HG03159 (cell line): ENCODE results near the gene KRT8.

Experiments used
- ATAC-seq: cut with Tn5 transposase; IDR thresholded peaks from one replicate; pipeline ENCODE4 v1.9.1; 2021; ENCODE audit warnings: mild to moderate bottlenecking, moderate library complexity; ENCODE audit not compliant: unreplicated experiment

The KRT8 gene

DNA sequence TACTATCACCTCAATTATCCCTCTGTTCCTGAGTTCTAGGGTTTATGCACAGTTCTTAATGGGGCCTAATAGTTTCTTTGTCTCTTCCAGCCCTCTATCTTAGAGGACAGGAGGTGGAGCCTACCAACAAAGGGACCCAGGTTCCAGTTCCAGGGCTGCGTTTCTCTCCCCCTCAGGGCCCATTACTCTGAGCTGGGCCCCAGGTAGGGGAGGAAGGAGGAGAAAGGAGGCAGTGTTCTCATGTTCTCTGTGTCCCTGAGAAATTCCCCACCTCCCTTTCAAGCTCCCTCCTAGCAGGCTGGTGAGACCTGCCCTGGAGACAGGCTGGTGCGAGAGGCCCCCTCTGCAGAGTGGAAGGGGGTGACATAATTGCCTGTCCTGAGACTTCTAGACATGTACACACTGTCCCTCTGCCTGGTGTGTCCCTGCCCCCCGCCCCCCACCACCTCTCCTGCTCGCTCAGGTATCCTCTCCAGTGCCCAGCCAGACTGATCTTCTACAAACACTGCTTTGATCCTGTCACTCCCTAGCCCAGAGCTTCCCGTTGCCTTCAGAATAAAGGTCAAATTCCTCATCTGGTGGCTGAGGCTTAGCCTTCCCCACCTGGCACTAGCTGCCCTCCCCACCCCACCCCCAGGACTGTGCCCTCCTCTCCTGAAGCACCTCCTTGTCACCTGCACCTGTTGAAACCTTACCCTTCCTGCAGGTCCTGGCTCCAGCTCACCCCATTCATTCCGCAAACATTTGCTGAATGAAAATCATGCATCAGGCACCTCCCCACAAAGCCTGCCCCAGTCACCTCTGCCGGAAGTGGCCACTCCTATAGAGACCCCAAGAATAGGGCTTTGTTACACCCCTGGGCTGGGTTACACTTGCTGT lies 21.1 kb upstream of the KRT8 start:
- no peak for ATAC-seq

DNA sequence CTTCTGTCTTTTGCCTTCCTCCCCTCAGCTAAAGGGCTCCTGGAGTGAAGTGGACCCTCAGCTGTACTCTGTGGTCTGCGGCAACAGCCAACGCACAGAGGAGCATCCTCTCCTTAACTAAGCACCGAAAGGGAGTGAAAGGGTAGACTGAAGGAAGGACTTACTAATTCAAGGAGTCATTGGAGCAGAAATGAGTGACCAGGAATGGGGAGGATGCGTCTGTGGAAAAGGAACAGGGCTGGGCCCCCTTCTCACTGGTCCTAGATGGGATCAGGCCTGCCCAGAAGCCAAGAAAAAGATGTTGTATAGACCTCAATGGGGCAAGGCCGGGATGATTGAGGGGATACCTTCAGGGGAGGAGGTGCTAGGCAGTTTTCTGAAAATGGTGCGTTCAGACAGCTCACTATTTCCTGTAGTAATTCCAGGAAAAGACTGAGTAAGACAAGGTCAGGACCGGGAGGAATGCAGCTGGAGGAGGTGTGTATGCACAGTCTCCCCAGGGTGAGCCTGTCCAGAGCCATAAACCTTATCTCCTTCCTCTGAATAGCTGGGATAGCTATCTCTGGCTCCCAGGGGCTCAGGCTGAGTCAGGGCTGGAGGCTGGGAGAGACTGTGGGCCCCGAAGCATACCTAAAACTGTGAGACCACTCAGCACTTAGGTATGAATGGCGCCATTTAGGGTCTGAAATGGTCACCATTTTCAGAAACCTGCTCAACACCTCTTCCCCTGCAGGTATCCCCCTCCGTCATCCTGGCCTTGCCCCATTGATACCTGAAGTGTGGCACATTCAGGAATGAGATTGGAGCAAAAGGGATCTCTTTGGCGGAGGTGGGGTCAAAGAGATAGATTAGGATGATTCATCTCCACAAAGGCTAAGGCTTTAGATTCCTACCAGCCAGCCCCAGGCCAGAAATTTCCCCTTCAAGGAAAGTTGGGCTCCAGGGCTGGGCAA lies 20.2 kb upstream of the KRT8 start:
- ATAC-seq: no peak

- no peak for ATAC-seq
These were observed 16.8 kb upstream of the KRT8 start for GRCh38 chr12:52921488-52922165.

DNA sequence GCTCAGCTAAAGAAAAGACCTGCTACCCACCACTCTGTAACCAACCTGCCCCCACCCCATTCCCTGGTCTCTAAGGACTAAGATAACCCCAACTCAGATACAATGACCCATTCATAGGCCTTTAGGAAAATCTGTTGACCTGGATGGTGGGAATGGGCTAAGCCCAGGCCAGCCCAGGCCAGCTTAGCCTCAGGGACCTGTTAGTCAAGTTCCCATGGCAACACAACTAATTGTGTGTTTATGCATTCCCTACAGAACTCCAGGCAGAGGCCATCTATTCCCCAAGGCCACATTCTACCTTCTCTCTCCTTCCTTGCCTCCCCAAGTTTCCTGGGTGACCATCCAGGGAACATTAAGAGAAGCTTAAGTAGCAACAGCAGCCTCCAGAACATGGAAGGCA lies 16.1 kb upstream of the KRT8 start:
- no peak for ATAC-seq

DNA sequence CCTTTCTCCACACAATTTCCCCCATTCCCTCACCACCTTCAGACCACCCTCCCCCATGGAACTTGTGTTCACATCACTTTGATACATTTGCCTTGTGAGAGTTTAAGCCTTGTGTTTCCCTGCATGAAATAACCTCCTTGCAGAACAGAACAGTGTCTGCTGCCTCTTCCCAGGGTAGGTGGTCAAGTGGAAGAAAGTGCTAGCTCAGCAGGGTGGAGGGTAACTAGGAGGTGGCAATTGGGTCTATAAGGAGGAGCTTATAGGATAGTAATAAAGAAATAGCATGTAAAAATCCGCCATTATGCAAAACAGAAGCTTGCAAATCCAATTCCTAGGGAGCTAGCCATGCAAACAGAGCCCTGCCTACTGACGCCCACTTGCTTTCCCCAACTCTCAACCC lies 13.9 kb upstream of the KRT8 start:
- no peak for ATAC-seq

DNA sequence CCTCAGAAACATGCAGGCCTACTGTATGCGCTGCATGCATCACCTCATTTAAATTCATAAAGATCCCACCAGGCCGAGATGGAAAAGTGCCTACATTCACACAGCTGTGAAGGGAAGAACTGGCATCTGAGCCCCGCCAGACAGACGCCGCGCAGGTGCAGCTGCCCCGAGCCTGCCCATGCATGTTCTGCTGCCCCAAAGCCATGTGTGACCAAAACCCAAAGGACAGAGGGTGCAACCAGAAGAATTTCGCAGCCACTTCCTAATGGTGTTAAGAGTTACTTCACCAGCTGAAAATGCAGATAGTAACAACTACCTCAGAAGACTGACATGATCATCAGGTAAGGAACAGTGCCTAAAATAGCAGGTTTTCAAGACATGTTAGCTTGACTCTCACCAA lies 13.5 kb upstream of the KRT8 start:
- no peak for ATAC-seq

GRCh38 chr12:52917800-52918199 lies 12.9 kb upstream of the KRT8 start:
- ATAC-seq: no peak

DNA sequence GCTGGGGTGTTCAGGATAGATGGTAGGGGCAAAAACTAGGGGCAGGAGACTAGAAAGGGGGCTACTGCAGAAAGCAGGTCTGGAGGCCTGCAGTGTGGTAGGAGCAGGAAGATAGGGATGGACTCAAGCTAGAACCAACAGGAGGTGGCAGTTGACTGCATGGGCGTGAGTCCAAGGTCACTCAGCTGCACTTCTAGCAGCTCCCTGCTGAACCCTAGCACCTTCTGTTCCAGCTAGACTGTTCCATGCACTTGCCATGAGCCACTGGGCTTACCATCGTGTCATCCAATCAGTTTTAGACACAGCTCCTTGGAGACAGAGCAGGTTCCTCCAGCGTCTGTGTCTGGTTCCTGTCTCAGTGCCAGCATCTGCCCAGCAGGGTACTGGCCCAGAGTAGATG lies 11.3 kb upstream of the KRT8 start:
- no peak for ATAC-seq

DNA sequence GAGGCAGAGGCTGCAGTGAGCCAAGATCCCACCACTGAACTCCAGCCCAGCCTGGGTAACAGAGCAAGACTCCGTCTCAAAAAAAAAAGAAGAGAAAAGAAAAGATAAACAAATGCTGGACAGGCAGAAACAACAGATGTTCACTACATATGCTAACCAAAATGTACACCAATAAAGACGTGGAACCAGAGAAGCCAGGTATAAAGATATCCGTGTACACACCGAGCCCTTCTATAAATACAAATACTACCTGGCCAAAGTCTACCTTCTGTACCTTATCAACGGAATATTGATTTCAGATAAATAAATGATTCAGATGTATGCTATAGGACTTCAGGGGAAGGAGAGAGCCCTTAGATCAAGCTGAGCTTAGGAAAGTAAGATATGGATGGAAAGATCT lies 10.8 kb upstream of the KRT8 start:
- no peak for ATAC-seq

- no peak for ATAC-seq
These were observed 9.8 kb upstream of the KRT8 start for GRCh38 chr12:52914576-52915121.

DNA sequence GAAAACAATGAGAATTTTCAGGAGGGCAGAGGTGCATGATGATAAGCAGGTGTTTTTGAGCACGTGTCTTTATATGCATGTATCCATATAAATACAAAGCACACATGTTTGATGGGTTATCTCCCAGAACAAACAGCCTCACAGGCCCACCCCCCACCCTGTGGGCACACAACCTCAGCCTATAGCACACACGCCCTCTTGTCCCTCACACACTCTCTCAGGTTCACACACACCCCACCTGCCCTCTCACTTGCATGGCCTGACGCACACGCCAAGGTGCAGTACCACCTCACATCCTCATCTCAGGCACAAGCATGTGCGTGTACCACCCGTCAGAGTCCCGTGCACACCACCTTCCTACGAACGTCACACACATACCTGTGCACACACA lies 8.6 kb upstream of the KRT8 start:
- ATAC-seq: no peak

GRCh38 chr12:52912711-52913430 lies 8.0 kb upstream of the KRT8 start:
- no peak for ATAC-seq

DNA sequence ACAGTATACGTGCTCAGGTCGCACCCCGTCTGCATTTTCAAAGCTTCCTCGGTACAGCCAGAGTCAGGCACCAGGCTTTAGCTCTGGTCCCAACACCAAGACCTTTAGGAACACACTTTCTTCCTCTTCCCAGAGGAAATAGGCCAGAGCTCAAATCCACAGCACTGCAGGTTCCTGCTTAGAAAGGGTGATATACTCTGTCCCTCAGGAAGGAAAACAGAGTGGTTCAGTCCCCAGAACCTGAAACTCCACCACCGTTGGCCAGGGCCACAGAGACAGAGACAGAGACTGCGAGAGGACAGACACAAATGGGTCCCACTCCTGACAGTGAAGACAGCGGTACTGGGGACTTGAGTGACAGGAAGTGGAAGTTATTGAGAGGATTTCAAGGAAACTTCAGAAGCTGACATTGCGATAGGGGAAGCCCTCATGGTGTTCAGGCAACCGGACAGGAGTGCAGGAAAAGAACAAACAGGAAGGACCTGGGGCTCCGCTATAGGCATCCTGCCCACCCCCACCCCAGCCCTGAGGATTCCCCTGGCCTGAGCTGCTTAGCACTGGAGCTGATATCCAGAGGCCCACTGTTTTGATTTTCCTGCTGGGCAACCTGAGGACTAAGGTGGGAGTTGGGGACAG lies 5.5 kb upstream of the KRT8 start:
- ATAC-seq: no peak

DNA sequence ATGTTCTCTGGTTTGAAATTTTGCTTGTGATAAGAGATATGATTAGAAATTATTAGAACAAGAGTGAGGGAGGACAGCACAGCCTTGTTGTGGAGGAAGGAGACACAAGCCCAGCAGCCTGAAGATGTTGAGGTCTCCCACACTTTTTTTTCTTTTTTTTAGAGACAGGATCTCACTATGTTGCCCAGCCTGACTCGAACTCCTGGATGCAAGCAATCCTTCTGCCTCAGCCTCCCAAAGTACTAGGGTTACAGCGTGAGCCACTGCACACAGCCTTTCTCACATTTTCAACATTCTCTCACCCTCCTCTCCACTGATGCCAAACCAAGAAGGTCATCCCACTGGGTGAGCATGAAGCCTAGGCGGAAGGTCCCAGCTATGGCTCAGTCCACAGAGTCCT lies 4.9 kb upstream of the KRT8 start:
- no peak for ATAC-seq

- no peak for ATAC-seq
These were observed 4.5 kb upstream of the KRT8 start for GRCh38 chr12:52909331-52909730.

- no peak for ATAC-seq
These were observed 2.4 kb upstream of the KRT8 start for GRCh38 chr12:52907092-52907810.

- no peak for ATAC-seq
These were observed 1.3 kb upstream of the KRT8 start for GRCh38 chr12:52906191-52906601.

GRCh38 chr12:52903855-52904508 lies 894 bp downstream of the KRT8 start:
- ATAC-seq: peak; percentile 35
